ENCODE data around the gene KCND1. TPM values are rescaled to one million over a fixed set of nuclear protein-coding genes. Genes with fewer than 3 reads are reported as not detected.

Gene KCND1
- total and polyA plus RNA-seq, 12 donors, result 0.13 to 1.7 (median 0.36) TPM

- no peak for DNase-seq
- peaks cover 0 to 50% (median 0%) of the 10 kb centered on the region in 9 donors for H3K36me3 ChIP-seq
- WGBS, 2 donors, result 92 to 99% methylated on average over 5 of the region's 5 CpGs
Observed at GRCh38 chrX:48999030-48999429, 27.4 kb upstream of the KCND1 start.

GRCh38 chrX:48998391-48998790 lies 26.7 kb upstream of the KCND1 start:
- no peaks in the 10 kb centered on the region for H3K9me3 ChIP-seq
- peaks cover 0 to 55% (median 0%) of the 10 kb centered on the region in 9 donors for H3K36me3 ChIP-seq
- H3K4me1 ChIP-seq, result peaks cover 0 to 9% (median 0%) of the 10 kb centered on the region in 9 donors
- WGBS, 2 donors, result 91% methylated on average over 4 of the region's 4 CpGs
- ATAC-seq, result no peak
- H3K4me3 ChIP-seq, result no peak overlapping the region
- no peak overlapping the region for H3K27ac ChIP-seq
- DNase-seq, result no peak
- intact Hi-C loops (cut with DNase I), result no loop called here
- peaks cover 0 to 3% (median 0%) of the 10 kb centered on the region in 7 donors for H3K27me3 ChIP-seq
- no peak for TF ChIP-seq CTCF (IDR thresholded peaks at IDR 0.05)

More at GRCh38 chrX:48999030-48999429, 27.4 kb upstream of the KCND1 start:
- Histone ChIP-seq H3K4me3 (no peak overlapping the region), H3K27me3 (peaks cover 0 to 3% (median 0%) of the 10 kb centered on the region in 7 donors), H3K4me1 (peaks cover 0 to 9% (median 0%) of the 10 kb centered on the region in 9 donors), H3K9me3 (no peaks in the 10 kb centered on the region), H3K27ac (no peak overlapping the region)
- TF ChIP-seq CTCF (IDR thresholded peaks at IDR 0.05), result no peak
- ATAC-seq, result no peak
- intact Hi-C loops (cut with DNase I), result no loop called here

GRCh38 chrX:48997865-48998264 lies 26.2 kb upstream of the KCND1 start:
- Histone ChIP-seq H3K4me3 (no peak overlapping the region), H3K27ac (no peak overlapping the region), H3K36me3 (peaks cover 0 to 61% (median 0%) of the 10 kb centered on the region in 9 donors), H3K4me1 (peaks cover 0 to 9% (median 0%) of the 10 kb centered on the region in 9 donors), H3K9me3 (no peaks in the 10 kb centered on the region), H3K27me3 (peaks cover 0 to 3% (median 0%) of the 10 kb centered on the region in 7 donors)
- no peak for TF ChIP-seq CTCF (IDR thresholded peaks at IDR 0.05)
- no peak for ATAC-seq
- DNase-seq, result no peak
- intact Hi-C loops (cut with DNase I), result no loop called here
- WGBS, 2 donors, result 100% methylated on average over 1 of the region's 1 CpG

- H3K9me3 ChIP-seq, result no peaks in the 10 kb centered on the region
- peaks cover 0 to 3% (median 0%) of the 10 kb centered on the region in 7 donors for H3K27me3 ChIP-seq
- no peak overlapping the region for H3K4me3 ChIP-seq
- intact Hi-C loops (cut with DNase I), result no loop called here
- H3K27ac ChIP-seq, result no peak overlapping the region
- H3K36me3 ChIP-seq, result peaks cover 0 to 63% (median 0%) of the 10 kb centered on the region in 9 donors
- no peak for ATAC-seq
- DNase-seq, result no peak
- peaks cover 0 to 9% (median 0%) of the 10 kb centered on the region in 9 donors for H3K4me1 ChIP-seq
- TF ChIP-seq CTCF (IDR thresholded peaks at IDR 0.05), result no peak
- WGBS, 2 donors, result 94 to 100% methylated on average over 3 of the region's 3 CpGs
Observed at GRCh38 chrX:48997455-48997854, 25.8 kb upstream of the KCND1 start.
